HG03060 (cell line): ENCODE results near the gene PGAM2.

Experiments used
- ATAC-seq: cut with Tn5 transposase; IDR thresholded peaks from one replicate; pipeline ENCODE4 v1.9.1; 2021; ENCODE audit warnings: low read depth, moderate number of reproducible peaks; ENCODE audit not compliant: unreplicated experiment

Gene PGAM2

GRCh38 chr7:44103923-44104859 is 38.8 kb upstream of the PGAM2 start, which contains the start of gene AEBP1:
Gene AEBP1 (plus strand): TSS chr7:44104345. CDS start chr7:44104666, 321 bp downstream.
- ATAC-seq: no peak

- no peak for ATAC-seq
Measured at GRCh38 chr7:44103566-44103922, 38.2 kb upstream of the PGAM2 start.

- no peak for ATAC-seq
Measured at GRCh38 chr7:44102846-44103565, 37.6 kb upstream of the PGAM2 start.

- ATAC-seq: no peak
Measured at GRCh38 chr7:44101966-44102845, 36.8 kb upstream of the PGAM2 start.

- no peak for ATAC-seq
Measured at GRCh38 chr7:44101303-44101965, 36.1 kb upstream of the PGAM2 start.

GRCh38 chr7:44100458-44101302 is 35.3 kb upstream of the PGAM2 start:
- ATAC-seq: no peak

GRCh38 chr7:44099669-44100068 is 34.3 kb upstream of the PGAM2 start:
- ATAC-seq: no peak

- ATAC-seq: no peak
Measured at GRCh38 chr7:44098092-44099068, 33.0 kb upstream of the PGAM2 start.

GRCh38 chr7:44097064-44097932 is 31.9 kb upstream of the PGAM2 start:
- ATAC-seq: no peak

- no peak for ATAC-seq
Measured at GRCh38 chr7:44096326-44096881, 31.0 kb upstream of the PGAM2 start.

GRCh38 chr7:44095781-44096180 is 30.4 kb upstream of the PGAM2 start:
- ATAC-seq: no peak

GRCh38 chr7:44094883-44095592 is 29.7 kb upstream of the PGAM2 start:
- no peak for ATAC-seq

- no peak for ATAC-seq
Measured at GRCh38 chr7:44094365-44094764, 29.0 kb upstream of the PGAM2 start.

- ATAC-seq: no peak
Measured at GRCh38 chr7:44093102-44093641, 27.8 kb upstream of the PGAM2 start.

GRCh38 chr7:44087911-44088838 is 22.8 kb upstream of the PGAM2 start:
- ATAC-seq: no peak
